TTC549 (cell line): ENCODE data around the gene ZSCAN23.
A peak's percentile ranks its signal among the peaks of the same experiment; 100 is the strongest.
"Not testable (repeated sequence)": the region's sequence is repeated elsewhere in the genome, so short reads cannot be mapped to it uniquely, and the experiment has no call there.

Source experiments
- FAIRE-seq: peaks from 2 replicates; lab custom pipeline; 2012; peaks lifted over from hg19 to GRCh38; lab: Jason Lieb, UNC

ZSCAN23 gene

GRCh38 chr6:28443112-28443773 is at the start of gene ZSCAN23:
TSS of gene ZSCAN23 (minus strand) at chr6:28443491. CDS start at chr6:28436266, 7,225 bp downstream.
- FAIRE-seq, result peak; percentile 51

GRCh38 chr6:28491984-28492317 is 48.7 kb upstream of the ZSCAN23 start:
- no peak for FAIRE-seq

GRCh38 chr6:28490205-28490890 is 47.1 kb upstream of the ZSCAN23 start:
- FAIRE-seq, result no peak

GRCh38 chr6:28489366-28490204 is 46.3 kb upstream of the ZSCAN23 start:
- FAIRE-seq, result no peak

- peak; percentile 28 for FAIRE-seq
Observed at GRCh38 chr6:28488916-28489365, 45.6 kb upstream of the ZSCAN23 start.

GRCh38 chr6:28486988-28487742 is 43.9 kb upstream of the ZSCAN23 start:
- FAIRE-seq, result no peak

GRCh38 chr6:28486533-28486932 is 43.2 kb upstream of the ZSCAN23 start:
- no peak for FAIRE-seq

- no peak for FAIRE-seq
Observed at GRCh38 chr6:28485482-28485881, 42.2 kb upstream of the ZSCAN23 start.

GRCh38 chr6:28480253-28480932 is 37.1 kb upstream of the ZSCAN23 start:
- FAIRE-seq, result no peak

GRCh38 chr6:28478518-28478917 is 35.2 kb upstream of the ZSCAN23 start:
- no peak for FAIRE-seq

GRCh38 chr6:28474441-28475219 is 31.3 kb upstream of the ZSCAN23 start:
- peak; percentile 90 for FAIRE-seq

GRCh38 chr6:28469153-28469745 is 26.0 kb upstream of the ZSCAN23 start:
- FAIRE-seq, result not testable (repeated sequence)

GRCh38 chr6:28468056-28468455 is 24.8 kb upstream of the ZSCAN23 start:
- FAIRE-seq, result no peak

- FAIRE-seq, result no peak
Observed at GRCh38 chr6:28462401-28462800, 19.1 kb upstream of the ZSCAN23 start.

- FAIRE-seq, result no peak
Observed at GRCh38 chr6:28458568-28458967, 15.3 kb upstream of the ZSCAN23 start.

- no peak for FAIRE-seq
Observed at GRCh38 chr6:28449056-28449455, 5.8 kb upstream of the ZSCAN23 start.

- not testable (repeated sequence) for FAIRE-seq
Observed at GRCh38 chr6:28447512-28447906, 4.2 kb upstream of the ZSCAN23 start.

GRCh38 chr6:28446818-28447511 is 3.7 kb upstream of the ZSCAN23 start:
- FAIRE-seq, result no peak

- FAIRE-seq, result not testable (repeated sequence)
Observed at GRCh38 chr6:28444759-28445158, 1.5 kb upstream of the ZSCAN23 start.

GRCh38 chr6:28442586-28442985 is 705 bp downstream of the ZSCAN23 start:
- no peak for FAIRE-seq
